Spleen (tissue), 11 donors: ENCODE data around the gene SEC16A. TPM values are rescaled to one million over a fixed set of nuclear protein-coding genes. Genes with fewer than 3 reads are reported as not detected.
A peak's percentile ranks its signal among the peaks of the same experiment; 100 is the strongest.

ENCODE experiments used
- DNase-seq: peaks from one replicate; pipeline ENCODE4 v3.0.0-alpha.2; 2020
- H3K27ac ChIP-seq, 8 donors: fragments of 200-600 bp; sonication (generic) in 7 of 8; 1 replicate in 4 of 8; 2 replicates in 4 of 8; pipeline versions ENCODE4 v1.5.0 to v1.8.0; 2016 to 2021; ENCODE audit warnings: inconsistent platforms in 4 of 8, mild to moderate bottlenecking in 4 of 8, moderate library complexity in 1 of 8
- H3K27me3 ChIP-seq, 7 donors: fragments of 200-600 bp; sonication (generic) in 6 of 7; replicated peaks in 1 of 7; 1 replicate in 4 of 7; 2 replicates in 3 of 7; pipeline versions ENCODE4 v1.5.0 to v1.8.0; 2016 to 2021; ENCODE audit warnings: inconsistent platforms in 3 of 7, mild to moderate bottlenecking in 1 of 7
- H3K36me3 ChIP-seq, 6 donors: fragments of 200-600 bp; sonication (generic) in 5 of 6; 1 replicate in 4 of 6; 2 replicates in 2 of 6; pipeline versions ENCODE4 v1.5.0 to v1.8.0; 2016 to 2021; ENCODE audit warnings: inconsistent platforms in 2 of 6
- H3K4me1 ChIP-seq, 6 donors: fragments of 200-600 bp; sonication (generic) in 5 of 6; 1 replicate in 3 of 6; 2 replicates in 3 of 6; pipeline versions ENCODE4 v1.5.0 to v1.8.0; 2016 to 2021; ENCODE audit warnings: inconsistent platforms in 3 of 6
- H3K4me3 ChIP-seq, 8 donors: fragments of 200-600 bp; sonication (generic) in 7 of 8; 1 replicate in 4 of 8; 2 replicates in 4 of 8; pipeline versions ENCODE4 v1.5.0 to v1.8.0; 2016 to 2021; ENCODE audit warnings: inconsistent platforms in 4 of 8, mild to moderate bottlenecking in 4 of 8, moderate library complexity in 2 of 8
- H3K9me3 ChIP-seq, 8 donors: fragments of 200-600 bp; sonication (generic) in 7 of 8; 1 replicate in 4 of 8; 2 replicates in 4 of 8; pipeline versions ENCODE4 v1.5.0 to v1.8.0; 2016 to 2021; ENCODE audit warnings: inconsistent platforms in 4 of 8
- POLR2A ChIP-seq, 3 donors: fragments of 450-650 bp; IDR thresholded peaks; one replicate each; pipeline ENCODE4 v1.5.1; 2017; ENCODE audit warnings: antibody characterized with exemption in 3 of 3, mild to moderate bottlenecking in 1 of 3
- POLR2AphosphoS5 ChIP-seq, 3 donors: sonication (generic); formaldehyde crosslinking; IDR thresholded peaks; one replicate each; pipeline ENCODE4 v1.5.1; 2017; ENCODE audit warnings: antibody characterized with exemption in 3 of 3
- WGBS, 5 donors: extraction: QIAGEN DNeasy Blood & Tissue Kit in 3 of 5; methylation state at CpG; one replicate each; pipeline versions ENCODE4 v1.1.5 to v1.1.7; 2013 to 2018; 5-methylcytosine and 5-hydroxymethylcytosine counted together
- intact Hi-C: fragments of 100-400 bp; cut with DNase I; formaldehyde crosslinking; loops from one replicate; pipeline ENCODE4 v1.15.0; 2023; ENCODE audit warnings: low total_unique reads
- polyA plus RNA-seq, 3 donors: library from polyadenylated mRNA; stranded (reverse); fragments of 200-250 nt; gene quantifications; one replicate each; pipeline ENCODE4 v1.2.1, GENCODE V29; 2013
- total RNA-seq, 7 donors: library from RNA; depleted of rRNA in 3 of 7; stranded (reverse); fragments of >200 nt in 3 of 7; fragmentation: NEBNext Ultra II Directional in 4 of 7; extraction: Animal tissue kit (Norgen Biotek cat#: 25700) in 4 of 7; gene quantifications; one replicate each; pipeline versions ENCODE4 v1.1.0 to v1.2.1, GENCODE V29; 2016 to 2021
- TF ChIP-seq, protein P1 (sequence below), 11 experiments: fragments of 200-600 bp in 7 of 11; fragments of 450-650 bp in 4 of 11; sonication (generic) in 4 of 11; IDR thresholded peaks in 8 of 11; conservative IDR thresholded peaks in 3 of 11; 1 replicate in 7 of 11; 2 replicates in 4 of 11; pipeline versions ENCODE4 v1.4.0 to v1.8.0; 2016 to 2021; ENCODE audit warnings: antibody characterized with exemption in 11 of 11, inconsistent platforms in 4 of 11, mild to moderate bottlenecking in 1 of 11
- donor health status: healthy with polysubstance abuse.
- donor health status: DM: no; HTN: no; CAD: no; lungs with moderate emphysema.
- donor health status: DM: no; HTN: no; CAD: no.
- donor health status: Bipolar disorder and iron deficiency.
- donor health status: healthy.
- donor health status: DM: no; HTN: no; CAD: no.
- donor health status: DM: yes; HTN: yes; CAD: no.

The SEC16A gene
- total and polyA plus RNA-seq, 10 donors, result 35.0 to 92.1 (median 75.1) TPM

DNA sequence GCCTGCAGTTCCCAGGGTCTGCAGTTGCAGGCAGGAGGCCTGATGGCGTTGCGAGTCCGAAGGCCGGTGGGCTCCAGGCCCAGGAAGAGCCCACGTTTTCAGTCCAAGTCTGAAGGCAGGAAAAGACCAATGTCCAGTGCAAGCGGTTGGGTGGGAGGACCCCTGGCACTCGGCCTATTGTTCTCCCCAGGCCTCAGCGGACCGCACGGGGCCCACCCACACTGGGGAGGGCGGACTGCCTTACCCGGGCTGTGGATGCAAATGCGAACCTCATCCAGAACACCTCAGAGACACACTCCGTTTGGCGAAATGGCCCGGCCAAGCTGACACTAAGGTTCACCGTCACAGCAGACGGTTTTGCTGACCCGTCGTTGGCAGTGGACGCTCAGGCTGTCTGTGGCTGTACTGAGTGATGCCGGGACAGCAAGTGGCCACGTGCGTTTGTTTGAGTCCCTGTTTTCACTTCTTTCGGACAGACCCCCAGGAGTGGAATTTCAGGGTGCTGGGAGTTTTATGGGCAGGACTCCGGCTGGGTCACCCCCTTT is 10.2 kb upstream of the SEC16A start:
- Histone ChIP-seq H3K27me3 (no peaks in the 10 kb centered on the region), H3K4me3 (no peak overlapping the region), H3K4me1 (peaks cover 0 to 35% (median 14%) of the 10 kb centered on the region in 6 donors), H3K27ac (peak overlapping the region in 3 of 8 donors; percentile 25 to 40 (median 28)), H3K36me3 (peaks cover 0 to 44% (median 36%) of the 10 kb centered on the region in 6 donors), H3K9me3 (no peaks in the 10 kb centered on the region)
- no peak for DNase-seq
- intact Hi-C loops, result no loop called here
- TF ChIP-seq POLR2AphosphoS5 (IDR thresholded peaks at IDR 0.05) (peak; percentile 32 to 76 (median 50)), POLR2A (IDR thresholded peaks at IDR 0.05) (no peak)
- WGBS, 5 donors, result 61 to 88% (median 81%) methylated on average over 18 to 26 of the region's 26 CpGs

DNA sequence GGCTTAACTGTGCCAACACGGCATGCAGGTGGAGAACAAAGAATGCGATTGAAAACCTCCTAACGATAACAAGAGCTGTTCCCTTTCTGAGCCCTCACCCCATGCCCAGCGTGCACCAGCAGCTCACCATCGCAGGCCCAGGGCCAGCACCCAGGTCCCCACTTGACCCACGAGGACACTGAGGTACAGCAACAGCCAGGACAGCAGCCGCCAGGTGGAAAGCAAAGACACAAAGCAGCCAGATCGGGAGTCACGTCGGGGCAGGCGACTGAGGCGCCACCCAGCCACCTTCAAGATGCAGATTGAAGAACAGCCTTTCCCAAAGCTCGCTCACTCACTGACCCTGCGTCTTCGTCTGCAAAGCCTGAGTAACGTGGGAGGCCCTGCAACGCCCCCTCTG is 6.9 kb upstream of the SEC16A start:
- peak in 1 of 3 donors; percentile 47 for TF ChIP-seq POLR2AphosphoS5 (IDR thresholded peaks at IDR 0.05)
- TF ChIP-seq, protein P1, sequence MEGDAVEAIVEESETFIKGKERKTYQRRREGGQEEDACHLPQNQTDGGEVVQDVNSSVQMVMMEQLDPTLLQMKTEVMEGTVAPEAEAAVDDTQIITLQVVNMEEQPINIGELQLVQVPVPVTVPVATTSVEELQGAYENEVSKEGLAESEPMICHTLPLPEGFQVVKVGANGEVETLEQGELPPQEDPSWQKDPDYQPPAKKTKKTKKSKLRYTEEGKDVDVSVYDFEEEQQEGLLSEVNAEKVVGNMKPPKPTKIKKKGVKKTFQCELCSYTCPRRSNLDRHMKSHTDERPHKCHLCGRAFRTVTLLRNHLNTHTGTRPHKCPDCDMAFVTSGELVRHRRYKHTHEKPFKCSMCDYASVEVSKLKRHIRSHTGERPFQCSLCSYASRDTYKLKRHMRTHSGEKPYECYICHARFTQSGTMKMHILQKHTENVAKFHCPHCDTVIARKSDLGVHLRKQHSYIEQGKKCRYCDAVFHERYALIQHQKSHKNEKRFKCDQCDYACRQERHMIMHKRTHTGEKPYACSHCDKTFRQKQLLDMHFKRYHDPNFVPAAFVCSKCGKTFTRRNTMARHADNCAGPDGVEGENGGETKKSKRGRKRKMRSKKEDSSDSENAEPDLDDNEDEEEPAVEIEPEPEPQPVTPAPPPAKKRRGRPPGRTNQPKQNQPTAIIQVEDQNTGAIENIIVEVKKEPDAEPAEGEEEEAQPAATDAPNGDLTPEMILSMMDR (IDR thresholded peaks at IDR 0.05 in 8 of 11, conservative IDR thresholded peaks at IDR 0.05 in 3 of 11), result no peak
- WGBS, 5 donors, result 83 to 93% (median 92%) methylated on average over 17 of the region's 17 CpGs

DNA sequence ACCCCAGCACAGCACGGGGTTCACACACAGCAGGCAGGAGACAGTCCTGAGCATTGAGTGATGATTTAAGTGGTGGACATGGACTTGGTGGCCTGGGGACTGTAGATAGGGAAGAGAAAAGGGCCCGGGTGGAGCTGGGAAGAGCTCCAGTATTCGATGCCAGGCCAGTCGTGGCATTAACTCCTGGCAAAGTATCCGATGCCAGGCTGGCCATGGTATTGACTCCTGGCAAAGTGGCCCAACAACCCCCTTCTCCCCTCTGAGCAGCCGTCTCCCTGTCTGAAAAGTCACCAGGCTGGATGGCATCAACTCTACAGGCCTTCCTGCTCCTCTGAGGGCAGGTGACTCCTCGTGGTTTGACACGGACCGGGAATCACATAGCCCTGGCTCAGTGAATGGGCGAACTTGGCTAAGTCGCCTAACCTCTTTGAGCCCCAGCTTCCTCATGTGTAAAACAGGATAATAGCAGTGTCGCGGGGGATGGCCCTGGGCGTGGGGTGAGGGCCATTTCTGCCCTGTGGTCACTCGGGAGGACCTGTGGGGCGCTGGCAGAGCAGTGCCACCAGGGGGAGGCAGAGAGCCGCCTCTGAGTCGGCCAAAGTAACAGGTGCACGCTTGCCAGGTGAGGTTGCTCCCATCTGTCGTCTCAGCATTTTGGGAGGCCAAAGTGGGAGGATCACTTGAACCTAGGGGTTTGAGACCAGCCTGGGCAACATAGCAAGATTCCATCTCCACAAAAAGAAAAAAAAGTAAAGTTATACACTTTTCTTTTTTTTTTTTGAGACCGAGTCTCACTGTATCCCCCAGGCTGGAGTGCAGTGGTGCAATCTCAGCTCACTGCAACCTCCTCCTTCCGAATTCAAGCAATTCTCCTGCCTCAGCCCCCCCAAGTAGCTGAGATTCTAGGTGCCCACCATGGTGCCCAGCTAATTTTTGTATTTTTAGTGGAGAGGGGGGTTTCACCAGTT is 5.7 kb upstream of the SEC16A start:
- peak overlapping the region in 7 of 8 donors; percentile 2 to 59 (median 44) for H3K27ac ChIP-seq
- no peak for TF ChIP-seq POLR2A (IDR thresholded peaks at IDR 0.05)
- peak; percentile 79 to 83 (median 82) for TF ChIP-seq POLR2AphosphoS5 (IDR thresholded peaks at IDR 0.05)
- TF ChIP-seq, protein P1 (IDR thresholded peaks at IDR 0.05 in 8 of 11, conservative IDR thresholded peaks at IDR 0.05 in 3 of 11), result peak; percentile 97 to 99 (median 98)
- no peaks in the 10 kb centered on the region for H3K27me3 ChIP-seq
- WGBS, 5 donors, result 25 to 37% (median 28%) methylated on average over 22 of the region's 22 CpGs
- H3K36me3 ChIP-seq, result no peaks in the 10 kb centered on the region
- no peak overlapping the region for H3K4me3 ChIP-seq
- intact Hi-C loops, result loop anchor here (2.0 to 10.0 kb wide), 2 partner anchors 46 to 142 kb away; no protein-coding TSS in a partner anchor
- peak; percentile 94 for DNase-seq
- H3K9me3 ChIP-seq, result no peaks in the 10 kb centered on the region
- peaks cover 25 to 65% (median 52%) of the 10 kb centered on the region in 6 donors for H3K4me1 ChIP-seq

More for the DNA sequence above, 6.9 kb upstream of the SEC16A start:
- peaks cover 15 to 63% (median 44%) of the 10 kb centered on the region in 6 donors for H3K4me1 ChIP-seq
- H3K9me3 ChIP-seq, result no peaks in the 10 kb centered on the region
- DNase-seq, result no peak
- no peaks in the 10 kb centered on the region for H3K27me3 ChIP-seq
- H3K27ac ChIP-seq, result no peak overlapping the region
- intact Hi-C loops, result loop anchor here (2.0 to 10.0 kb wide), 2 partner anchors 45 to 141 kb away; no protein-coding TSS in a partner anchor
- H3K4me3 ChIP-seq, result no peak overlapping the region
- peaks cover 0 to 11% (median 5%) of the 10 kb centered on the region in 6 donors for H3K36me3 ChIP-seq

DNA sequence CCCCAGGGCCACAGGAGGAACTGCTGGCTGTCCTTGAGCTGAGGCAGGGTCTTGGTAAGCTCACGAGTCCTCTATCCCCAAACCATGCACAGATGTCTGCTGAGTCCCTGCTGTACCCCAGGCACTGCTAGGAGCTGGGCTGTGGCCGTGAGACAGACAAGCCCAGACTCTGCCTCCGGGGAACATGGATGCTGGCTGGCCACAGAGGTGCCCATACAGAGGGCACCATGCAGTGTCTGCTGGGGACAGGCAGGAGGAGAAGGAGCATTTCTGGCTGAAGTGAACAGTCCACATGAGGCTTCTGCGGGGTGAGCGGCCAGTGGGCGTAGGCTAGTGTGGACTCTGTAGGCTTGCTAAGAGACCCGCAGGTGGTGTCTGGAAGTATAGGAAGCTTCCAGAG is 4.8 kb upstream of the SEC16A start:
- DNase-seq, result no peak
- Histone ChIP-seq H3K4me1 (peaks cover 25 to 61% (median 50%) of the 10 kb centered on the region in 6 donors), H3K27ac (peak overlapping the region in 1 of 8 donors; percentile 20), H3K9me3 (no peaks in the 10 kb centered on the region), H3K4me3 (no peak overlapping the region), H3K27me3 (no peaks in the 10 kb centered on the region), H3K36me3 (no peaks in the 10 kb centered on the region)
- WGBS, 5 donors, result 74 to 91% (median 87%) methylated on average over 7 of the region's 7 CpGs
- intact Hi-C loops, result loop anchor here (2.0 to 10.0 kb wide), 2 partner anchors 47 to 143 kb away; no protein-coding TSS in a partner anchor
- TF ChIP-seq POLR2A (IDR thresholded peaks at IDR 0.05) (no peak), POLR2AphosphoS5 (IDR thresholded peaks at IDR 0.05) (no peak)
- TF ChIP-seq, protein P1 (IDR thresholded peaks at IDR 0.05 in 8 of 11, conservative IDR thresholded peaks at IDR 0.05 in 3 of 11), result no peak
